NT2/D1 (cell line): ENCODE measurements around the gene EPB42.
"Not testable (repeated sequence)": the region's sequence is repeated elsewhere in the genome, so short reads cannot be mapped to it uniquely, and the experiment has no call there.

Experiments
- DNase-seq: peaks from one replicate; pipeline ENCODE4 v3.0.0-alpha.2; 2011; ENCODE audit warnings: low read depth, low spot score
- H3K27me3 ChIP-seq: 2 replicates; pipeline ENCODE4 v1.6.0; 2011; ENCODE audit warnings: mild to moderate bottlenecking; ENCODE audit not compliant: insufficient read length, insufficient read depth
- H3K36me3 ChIP-seq: 2 replicates; pipeline ENCODE4 v1.6.1; 2011; ENCODE audit warnings: mild to moderate bottlenecking, low read length, mixed read lengths; ENCODE audit not compliant: insufficient read depth, insufficient read length
- H3K4me1 ChIP-seq: 2 replicates; pipeline ENCODE4 v1.5.1; 2011; ENCODE audit not compliant: insufficient read depth, insufficient read length
- H3K4me3 ChIP-seq: 2 replicates; pipeline ENCODE4 v1.5.1; 2011; ENCODE audit warnings: low read depth; ENCODE audit not compliant: insufficient read length
- H3K9ac ChIP-seq: 2 replicates; pipeline ENCODE4 v1.6.0; 2011; ENCODE audit warnings: low read depth; ENCODE audit not compliant: insufficient read length
- H3K9me3 ChIP-seq: 2 replicates; pipeline ENCODE4 v1.5.1; 2011; ENCODE audit warnings: mild to moderate bottlenecking, low read length; ENCODE audit not compliant: insufficient read depth
- SUZ12 ChIP-seq: IDR thresholded peaks from 2 replicates; pipeline ENCODE4 v1.6.1; 2011; ENCODE audit not compliant: insufficient read length, insufficient read depth; ENCODE audit errors: extremely low read depth
- YY1 ChIP-seq: IDR thresholded peaks from 2 replicates; pipeline ENCODE4 v1.6.1; 2011; ENCODE audit not compliant: insufficient read length, insufficient read depth
- ZNF274 ChIP-seq: IDR thresholded peaks from 2 replicates; pipeline ENCODE4 v1.6.1; 2011; ENCODE audit warnings: mild to moderate bottlenecking, low read depth, low read length

EPB42 gene

GRCh38 chr15:43226436-43227305 is 5.9 kb upstream of the EPB42 start:
- no peaks in the 10 kb centered on the region for H3K4me1 ChIP-seq
- no peak overlapping the region for H3K9ac ChIP-seq
- H3K9me3 ChIP-seq, result no peaks in the 10 kb centered on the region
- no peak for DNase-seq
- no peak overlapping the region for H3K4me3 ChIP-seq
- TF ChIP-seq ZNF274 (no peak), SUZ12 (no peak), YY1 (no peak)
- H3K36me3 ChIP-seq, result no peaks in the 10 kb centered on the region
- no peaks in the 10 kb centered on the region for H3K27me3 ChIP-seq

- DNase-seq, H3K36me3 ChIP-seq, H3K9me3 ChIP-seq, H3K27me3 ChIP-seq, H3K4me1 ChIP-seq, H3K4me3 ChIP-seq, H3K9ac ChIP-seq: not testable (repeated sequence)
Observed at GRCh38 chr15:43225950-43226255, 5.1 kb upstream of the EPB42 start.

DNA sequence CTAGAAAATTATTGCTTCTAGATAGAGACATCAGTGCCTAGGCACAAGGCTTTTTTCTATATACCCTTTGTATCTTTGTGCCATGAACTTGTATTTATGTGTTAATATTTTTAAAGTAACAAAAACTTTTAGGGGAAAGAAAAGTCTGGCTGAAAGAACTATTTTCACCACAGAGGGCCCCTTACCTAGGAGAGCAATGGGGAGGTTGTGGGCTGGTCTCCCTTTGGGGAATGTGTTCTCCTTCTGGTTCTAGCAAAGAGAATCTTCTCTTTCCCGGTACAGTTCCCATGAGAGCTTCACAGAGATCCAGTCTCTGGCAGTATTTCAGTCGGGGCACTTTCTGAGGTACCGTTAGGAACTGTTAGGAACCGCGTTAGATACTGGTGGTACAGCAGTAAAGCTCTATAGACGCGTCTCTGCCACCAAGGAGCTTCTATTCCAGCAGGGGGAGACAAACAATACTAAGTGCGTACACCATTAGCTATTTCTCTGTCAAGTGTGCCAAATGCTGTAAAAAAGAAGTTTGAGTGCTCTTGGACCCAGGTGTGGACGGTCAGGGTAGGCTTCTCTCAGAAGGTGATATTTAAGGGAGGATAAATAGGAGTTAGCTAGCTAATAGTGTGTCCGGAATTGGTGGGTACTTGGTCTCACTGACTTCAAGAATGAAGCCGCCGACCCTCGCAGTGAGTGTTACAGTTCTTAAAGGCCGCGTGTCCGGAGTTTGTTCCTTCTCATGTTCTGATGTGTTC is 4.6 kb upstream of the EPB42 start:
- Histone ChIP-seq H3K4me3 (no peak overlapping the region), H3K9me3 (no peaks in the 10 kb centered on the region), H3K36me3 (no peaks in the 10 kb centered on the region), H3K4me1 (no peaks in the 10 kb centered on the region), H3K9ac (no peak overlapping the region), H3K27me3 (no peaks in the 10 kb centered on the region)
- no peak for DNase-seq
- no peak for TF ChIP-seq SUZ12
- no peak for TF ChIP-seq YY1
- no peak for TF ChIP-seq ZNF274

- Histone ChIP-seq H3K4me3 (no peak overlapping the region), H3K36me3 (no peaks in the 10 kb centered on the region), H3K9ac (no peak overlapping the region), H3K4me1 (no peaks in the 10 kb centered on the region), H3K27me3 (no peaks in the 10 kb centered on the region), H3K9me3 (no peaks in the 10 kb centered on the region)
- TF ChIP-seq YY1, result no peak
- no peak for TF ChIP-seq ZNF274
- no peak for TF ChIP-seq SUZ12
- no peak for DNase-seq
Observed at GRCh38 chr15:43221422-43221821, 604 bp upstream of the EPB42 start.

- TF ChIP-seq ZNF274, result no peak
- no peak for TF ChIP-seq SUZ12
- no peak for TF ChIP-seq YY1
- no peak overlapping the region for H3K4me3 ChIP-seq
- no peak overlapping the region for H3K9ac ChIP-seq
- H3K9me3 ChIP-seq, result no peaks in the 10 kb centered on the region
- no peaks in the 10 kb centered on the region for H3K27me3 ChIP-seq
- H3K36me3 ChIP-seq, result no peaks in the 10 kb centered on the region
- no peak for DNase-seq
- no peaks in the 10 kb centered on the region for H3K4me1 ChIP-seq
Observed at GRCh38 chr15:43219929-43220928, 589 bp downstream of the EPB42 start.

GRCh38 chr15:43218908-43219706 is 1.7 kb downstream of the EPB42 start:
- Histone ChIP-seq H3K4me3 (no peak overlapping the region), H3K36me3 (no peaks in the 10 kb centered on the region), H3K27me3 (no peaks in the 10 kb centered on the region), H3K9ac (peak overlapping the region; percentile 32), H3K9me3 (no peaks in the 10 kb centered on the region), H3K4me1 (no peaks in the 10 kb centered on the region)
- no peak for DNase-seq
- TF ChIP-seq ZNF274, result no peak
- no peak for TF ChIP-seq SUZ12
- TF ChIP-seq YY1, result no peak
